GM18873 (cell line): Measurements from ENCODE around the gene AFAP1L2.

Experiments
- ATAC-seq: cut with Tn5 transposase; IDR thresholded peaks from one replicate; pipeline ENCODE4 v1.9.1; 2021; ENCODE audit warnings: mild to moderate bottlenecking, moderate library complexity, moderate number of reproducible peaks; ENCODE audit not compliant: unreplicated experiment, low FRiP score

AFAP1L2 gene, protein sequence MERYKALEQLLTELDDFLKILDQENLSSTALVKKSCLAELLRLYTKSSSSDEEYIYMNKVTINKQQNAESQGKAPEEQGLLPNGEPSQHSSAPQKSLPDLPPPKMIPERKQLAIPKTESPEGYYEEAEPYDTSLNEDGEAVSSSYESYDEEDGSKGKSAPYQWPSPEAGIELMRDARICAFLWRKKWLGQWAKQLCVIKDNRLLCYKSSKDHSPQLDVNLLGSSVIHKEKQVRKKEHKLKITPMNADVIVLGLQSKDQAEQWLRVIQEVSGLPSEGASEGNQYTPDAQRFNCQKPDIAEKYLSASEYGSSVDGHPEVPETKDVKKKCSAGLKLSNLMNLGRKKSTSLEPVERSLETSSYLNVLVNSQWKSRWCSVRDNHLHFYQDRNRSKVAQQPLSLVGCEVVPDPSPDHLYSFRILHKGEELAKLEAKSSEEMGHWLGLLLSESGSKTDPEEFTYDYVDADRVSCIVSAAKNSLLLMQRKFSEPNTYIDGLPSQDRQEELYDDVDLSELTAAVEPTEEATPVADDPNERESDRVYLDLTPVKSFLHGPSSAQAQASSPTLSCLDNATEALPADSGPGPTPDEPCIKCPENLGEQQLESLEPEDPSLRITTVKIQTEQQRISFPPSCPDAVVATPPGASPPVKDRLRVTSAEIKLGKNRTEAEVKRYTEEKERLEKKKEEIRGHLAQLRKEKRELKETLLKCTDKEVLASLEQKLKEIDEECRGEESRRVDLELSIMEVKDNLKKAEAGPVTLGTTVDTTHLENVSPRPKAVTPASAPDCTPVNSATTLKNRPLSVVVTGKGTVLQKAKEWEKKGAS

GRCh38 chr10:114404171-114405010 lies at the start of gene AFAP1L2:
Gene AFAP1L2, minus strand, starts transcription at chr10:114404502. Its CDS starts 47 bp downstream, at chr10:114404455.
- ATAC-seq = no peak

DNA sequence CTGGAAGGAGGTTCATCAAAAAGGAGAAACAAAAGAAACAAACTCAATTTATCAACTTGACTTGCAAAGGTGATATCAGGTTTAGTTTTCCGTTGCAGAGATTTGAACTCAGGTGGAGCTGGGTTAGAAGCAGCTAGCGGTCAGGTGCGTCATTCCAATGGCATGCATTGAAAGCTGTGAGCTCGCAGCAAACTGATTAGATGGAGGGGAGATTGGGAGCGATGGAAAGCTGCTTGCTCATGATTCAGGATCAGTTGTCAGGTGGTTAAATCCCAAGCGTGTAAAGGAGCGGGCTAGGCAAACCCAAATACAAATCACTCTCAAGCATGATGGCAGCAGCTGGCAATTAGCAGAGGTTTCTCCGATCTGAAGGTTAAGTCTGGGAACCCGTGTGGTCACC lies 49.3 kb upstream of the AFAP1L2 start:
- no peak for ATAC-seq

DNA sequence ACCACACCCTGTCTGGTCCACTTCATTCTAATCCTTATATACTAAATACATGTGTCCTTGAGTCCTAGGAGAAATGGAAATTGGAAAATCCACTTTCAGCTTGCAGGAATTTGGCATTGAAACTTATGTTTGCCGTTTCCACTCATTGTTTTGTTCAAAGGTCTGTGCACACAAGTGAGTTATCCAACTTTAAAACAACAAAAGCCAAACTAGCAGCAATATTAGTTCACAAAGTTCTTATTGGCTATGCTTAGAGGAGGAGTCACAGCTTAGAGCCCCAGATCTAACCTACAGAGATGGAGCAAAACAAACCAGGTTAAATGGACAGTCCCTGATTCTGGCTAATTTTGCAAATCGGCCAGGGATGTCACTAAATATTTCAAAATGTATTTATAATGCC lies 44.6 kb upstream of the AFAP1L2 start:
- no peak for ATAC-seq

DNA sequence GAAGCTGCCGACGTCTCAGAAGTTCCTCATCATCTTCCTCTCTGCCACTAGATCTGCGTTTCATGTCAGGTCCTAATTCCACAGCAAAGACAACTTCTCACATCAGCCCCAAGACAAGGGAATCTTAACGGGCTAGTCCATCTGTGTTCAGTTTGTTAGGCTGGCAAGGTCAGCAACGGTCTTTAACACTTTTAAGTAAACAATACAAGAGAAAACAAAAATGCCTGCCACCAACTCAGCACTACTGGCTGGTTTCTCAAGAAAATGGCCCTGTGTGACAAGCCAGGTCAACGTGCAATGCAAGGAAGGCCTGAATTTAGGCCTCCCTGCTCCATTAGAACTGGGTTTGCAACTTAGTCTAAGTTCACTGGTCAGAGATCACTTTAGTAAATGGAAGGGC lies 41.0 kb upstream of the AFAP1L2 start:
- no peak for ATAC-seq

GRCh38 chr10:114444819-114445218 lies 40.5 kb upstream of the AFAP1L2 start:
- ATAC-seq = no peak

- ATAC-seq = no peak
These were observed 37.9 kb upstream of the AFAP1L2 start for GRCh38 chr10:114442091-114442630.

DNA sequence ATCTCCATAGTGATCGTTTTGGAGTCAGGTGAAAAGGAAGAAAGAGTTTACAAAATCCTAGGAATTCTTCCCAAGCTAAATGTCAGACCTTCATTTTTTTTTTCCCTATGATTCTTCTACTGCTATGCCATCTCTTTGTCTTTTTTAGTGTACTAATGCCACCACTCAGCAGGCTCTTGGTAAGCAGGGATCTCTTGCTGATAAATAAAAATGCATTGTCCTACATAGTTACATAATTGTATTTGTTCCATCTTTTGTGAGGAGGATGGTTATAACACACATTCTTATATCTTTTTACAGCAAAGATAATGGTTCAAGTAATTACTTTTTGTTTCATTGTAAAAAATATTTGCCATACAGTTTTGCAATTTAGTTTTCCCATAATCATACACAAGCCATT lies 36.8 kb upstream of the AFAP1L2 start:
- no peak for ATAC-seq

GRCh38 chr10:114437473-114438292 lies 33.4 kb upstream of the AFAP1L2 start:
- ATAC-seq = no peak

DNA sequence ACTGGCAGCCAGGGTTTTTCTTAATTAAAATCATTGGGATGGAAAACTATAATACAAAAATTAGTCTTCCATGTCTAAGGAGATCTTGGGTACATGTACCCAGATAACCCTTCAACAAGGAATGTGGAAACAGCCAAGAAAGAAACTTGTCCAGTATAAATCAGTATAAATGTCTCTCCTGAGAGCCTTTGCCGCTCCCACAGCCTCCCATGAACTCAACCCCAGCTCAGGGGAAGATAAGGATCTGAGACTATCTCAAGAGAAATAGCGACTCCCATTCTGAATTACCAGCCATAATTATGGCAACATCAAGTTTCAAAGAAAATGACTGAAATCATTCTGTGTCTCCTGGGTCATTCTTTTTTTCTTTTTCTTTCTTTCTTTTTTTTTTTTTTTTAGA lies 32.6 kb upstream of the AFAP1L2 start:
- no peak for ATAC-seq

- no peak for ATAC-seq
These were observed 28.3 kb upstream of the AFAP1L2 start for GRCh38 chr10:114432566-114433093.

DNA sequence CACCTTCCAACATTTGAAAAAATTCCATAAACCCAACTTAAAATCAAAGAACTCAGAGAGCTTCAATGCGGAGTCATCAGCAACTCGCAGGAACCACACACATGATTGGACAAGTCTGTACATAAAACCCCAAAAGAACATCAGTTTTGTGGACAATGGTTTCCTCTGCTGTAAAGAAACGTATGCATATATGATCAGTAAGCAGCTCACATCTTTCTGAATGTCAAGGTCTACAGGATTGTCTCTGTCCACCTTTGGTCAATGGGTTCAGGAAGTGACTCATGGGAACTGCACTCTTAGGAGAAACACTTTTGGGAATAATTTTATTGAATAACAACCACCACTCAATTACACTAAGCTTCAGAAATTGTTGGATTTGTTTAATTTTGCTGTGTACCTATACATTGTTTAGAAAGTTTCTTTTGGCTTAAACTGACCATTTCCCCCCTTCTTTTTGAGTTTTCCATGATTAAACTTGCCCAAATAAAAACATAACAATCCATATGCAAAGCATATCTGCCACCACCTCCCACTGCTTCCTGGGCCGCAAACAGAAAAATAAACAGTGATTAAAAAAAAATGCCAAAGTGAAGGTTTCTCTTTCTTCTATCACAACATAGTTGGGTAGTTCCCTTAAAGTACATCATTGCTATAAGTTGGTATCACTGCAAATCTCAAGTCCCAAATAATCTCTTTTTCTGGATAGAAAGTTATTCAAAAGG lies 27.3 kb upstream of the AFAP1L2 start:
- ATAC-seq = no peak

- no peak for ATAC-seq
These were observed 26.5 kb upstream of the AFAP1L2 start for GRCh38 chr10:114430688-114431413.

DNA sequence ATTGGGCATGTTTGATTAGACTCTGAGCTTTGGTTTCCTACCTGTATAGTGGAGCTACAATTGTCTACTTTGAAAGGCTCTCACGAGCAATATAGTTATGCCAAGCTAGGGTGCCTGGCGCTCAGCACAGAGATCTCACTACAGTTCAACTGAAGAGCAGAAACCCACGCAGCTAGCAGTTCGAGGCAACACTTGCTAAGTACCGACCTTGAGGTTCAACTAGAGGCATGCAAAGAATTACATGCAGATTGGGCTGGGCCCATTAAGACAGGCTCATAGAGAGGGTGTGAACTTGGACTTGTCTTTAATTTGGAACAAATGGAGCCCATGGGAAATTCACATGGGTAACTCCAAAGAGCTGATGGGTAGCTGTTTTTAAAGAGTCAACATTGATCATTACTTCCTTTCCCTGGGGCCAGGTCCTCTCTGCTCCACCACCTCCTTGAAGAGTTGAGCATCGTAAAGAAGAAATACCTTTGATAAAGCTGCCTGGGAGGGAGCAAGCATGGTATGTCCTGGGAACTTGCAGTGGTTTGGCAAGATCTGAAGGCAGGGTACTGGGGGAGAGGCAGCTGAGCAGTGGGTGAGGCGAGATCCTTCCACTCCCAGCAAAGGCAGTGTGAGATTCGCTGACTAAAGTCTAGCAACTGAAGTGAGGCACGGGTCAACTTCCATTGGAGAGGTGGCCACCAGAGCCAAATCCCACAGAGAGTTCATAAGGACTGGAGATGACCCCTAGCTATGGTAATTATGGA lies 25.5 kb upstream of the AFAP1L2 start:
- ATAC-seq = no peak

DNA sequence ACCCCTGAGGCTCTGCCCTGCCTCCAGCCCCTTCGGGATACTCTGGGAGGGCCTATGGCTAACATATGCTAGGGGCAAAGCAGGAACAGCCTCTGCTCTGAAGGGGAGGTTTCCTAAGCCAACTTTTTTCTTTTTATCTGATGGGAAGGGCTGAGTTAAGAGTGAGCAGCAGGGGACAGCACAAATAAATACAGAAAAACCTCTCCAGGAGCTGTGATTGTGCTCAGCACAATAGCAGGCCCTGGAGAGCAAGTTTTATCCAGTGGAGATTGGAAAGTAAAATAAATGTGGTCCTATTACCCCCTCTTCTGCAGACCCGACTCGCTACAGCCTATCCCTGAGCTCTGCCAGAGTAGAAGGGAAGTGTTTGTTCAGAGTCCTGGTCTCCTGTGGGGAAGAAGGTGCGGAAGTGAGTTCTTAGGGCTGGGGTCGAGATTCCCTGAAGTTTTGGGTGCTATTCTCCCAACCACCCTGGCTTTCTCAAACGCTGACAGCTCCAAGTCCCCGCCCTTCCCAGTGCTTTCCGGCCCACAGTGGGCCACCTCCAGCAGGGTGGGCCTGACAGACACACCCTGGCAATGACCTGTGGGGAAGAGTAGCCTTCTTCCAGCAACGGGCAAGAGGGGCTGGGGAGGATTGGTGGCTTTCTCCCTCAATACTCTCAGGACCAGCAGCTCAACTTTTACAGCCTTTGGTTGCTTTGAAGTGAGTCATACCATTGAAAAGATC lies 23.0 kb upstream of the AFAP1L2 start:
- ATAC-seq = no peak

- ATAC-seq = no peak
These were observed 22.2 kb upstream of the AFAP1L2 start for GRCh38 chr10:114426476-114426875.

- ATAC-seq = no peak
These were observed 16.6 kb upstream of the AFAP1L2 start for GRCh38 chr10:114420811-114421485.
